A549 (cell line): ENCODE data around the gene FGF14. TPM values are rescaled to one million over a fixed set of nuclear protein-coding genes. Genes with fewer than 3 reads are reported as not detected.

Experiments
- ATAC-seq, 2 experiments: fragments of 200-7000 bp in 1 of 2; fragments of >200 bp in 1 of 2; cut with Nextera tagmentation in 1 of 2; cut with Tn5 transposase in 1 of 2; 3 replicates each; pipeline versions ENCODE4 v1.8.0 to v1.9.1; 2018 to 2020; ENCODE audit warnings: mild to moderate bottlenecking in 1 of 2, moderate library complexity in 1 of 2
- CTCF ChIA-PET: fragments of 300-600 bp; sonication (Branson Sonifier 250); formaldehyde crosslinking; extraction: SDS; loops from one replicate; lab custom pipeline; 2021; ENCODE audit warnings: antibody characterized with exemption, inconsistent platforms; lab: Yijun Ruan, JAX
- POLR2A ChIA-PET: fragments of 350-600 bp; formaldehyde crosslinking; extraction: SDS; loops from one replicate; lab custom pipeline; 2021; ENCODE audit warnings: antibody characterized with exemption, inconsistent platforms; lab: Yijun Ruan, JAX
- DNase-seq, 2 experiments: peaks; one replicate each; pipeline versions ENCODE4 v3.0.0 to v3.0.0-alpha.2; 2011 to 2016; ENCODE audit warnings: low read depth in 1 of 2, low spot score in 1 of 2
- FAIRE-seq: peaks from 2 replicates; lab custom pipeline; 2011; peaks lifted over from hg19 to GRCh38; lab: Jason Lieb, UNC
- H3K27ac ChIP-seq, 2 experiments: fragments of >200 bp; sonication (Bioruptor Twin); formaldehyde crosslinking; 3 replicates each; pipeline ENCODE4 v1.5.1; 2016 to 2017
- H3K4me1 ChIP-seq: fragments of >200 bp; sonication (Bioruptor Twin); formaldehyde crosslinking; 3 replicates; pipeline ENCODE4 v1.6.1; 2016
- H3K4me2 ChIP-seq: fragments of >200 bp; sonication (Bioruptor Twin); formaldehyde crosslinking; 3 replicates; pipeline ENCODE4 v1.6.1; 2016
- H3K4me3 ChIP-seq: fragments of >200 bp; sonication (Bioruptor Twin); formaldehyde crosslinking; 3 replicates; pipeline ENCODE4 v1.5.1; 2016
- H3K9me3 ChIP-seq: fragments of >200 bp; sonication (Bioruptor Twin); formaldehyde crosslinking; 3 replicates; pipeline ENCODE4 v1.6.1; 2016
- ATOH8 ChIP-seq: fragments of 250-450 bp; sonication (Bioruptor Pico); IDR thresholded peaks from 2 replicates; pipeline ENCODE4 v1.5.0; 2020; ENCODE audit warnings: low read depth, mild to moderate bottlenecking, moderate library complexity
- EHF ChIP-seq: fragments of 250-450 bp; sonication (Bioruptor Pico); IDR thresholded peaks from 2 replicates; pipeline ENCODE4 v1.5.0; 2020; ENCODE audit warnings: mild to moderate bottlenecking
- EHMT2 ChIP-seq: fragments of 200-600 bp; sonication (generic); IDR thresholded peaks from 2 replicates; pipeline ENCODE4 v1.6.1; 2016; ENCODE audit warnings: antibody characterized with exemption, low read depth, mild to moderate bottlenecking, moderate library complexity
- FOXS1 ChIP-seq: fragments of 250-450 bp; sonication (Bioruptor Pico); IDR thresholded peaks from 2 replicates; pipeline ENCODE4 v1.5.0; 2020; ENCODE audit warnings: mild to moderate bottlenecking, moderate library complexity
- HDAC2 ChIP-seq: fragments of 200-600 bp; sonication (generic); IDR thresholded peaks from 2 replicates; pipeline ENCODE4 v1.6.1; 2016
- HOXA7 ChIP-seq: fragments of 250-450 bp; sonication (Bioruptor Pico); IDR thresholded peaks from 2 replicates; pipeline ENCODE4 v1.5.0; 2020; ENCODE audit warnings: mild to moderate bottlenecking, moderate library complexity
- HOXB13 ChIP-seq: fragments of 250-450 bp; sonication (Bioruptor Pico); IDR thresholded peaks from 2 replicates; pipeline ENCODE4 v1.5.0; 2020; ENCODE audit warnings: low read depth, mild to moderate bottlenecking, moderate library complexity
- HOXB5 ChIP-seq: fragments of 250-450 bp; sonication (Bioruptor Pico); IDR thresholded peaks from 2 replicates; pipeline ENCODE4 v1.5.0; 2020; ENCODE audit warnings: mild to moderate bottlenecking, moderate library complexity
- JUNB ChIP-seq: fragments of >200 bp; sonication (Bioruptor Twin); formaldehyde crosslinking; IDR thresholded peaks from 2 replicates; pipeline ENCODE4 v1.6.1; 2016
- MAFK ChIP-seq: fragments of 450-650 bp; IDR thresholded peaks from 2 replicates; pipeline ENCODE4 v1.6.1; 2014; ENCODE audit not compliant: partially characterized antibody
- MYC ChIP-seq: IDR thresholded peaks from 2 replicates; pipeline ENCODE4 v1.6.1; 2012; ENCODE audit warnings: mild to moderate bottlenecking, inconsistent platforms, low read length, improper control_type of control experiment, borderline replicate concordance
- NFE2L2 ChIP-seq: fragments of 150-350 bp; conservative IDR thresholded peaks from 2 replicates; pipeline ENCODE4 v1.6.1; 2014; ENCODE audit warnings: low read length
- PBX3 ChIP-seq: IDR thresholded peaks from 2 replicates; pipeline ENCODE4 v1.6.1; 2012
- PHF8 ChIP-seq: fragments of 200-600 bp; sonication (generic); IDR thresholded peaks from 2 replicates; pipeline ENCODE4 v1.6.1; 2016; ENCODE audit warnings: low read depth, mild to moderate bottlenecking, antibody characterized with exemption, moderate library complexity, borderline replicate concordance
- POLR2AphosphoS2 ChIP-seq: conservative IDR thresholded peaks from 2 replicates; pipeline ENCODE4 v1.6.1; 2012; ENCODE audit warnings: low read length, improper control_type of control experiment, inconsistent platforms
- RCOR1 ChIP-seq: fragments of 150-350 bp; IDR thresholded peaks from 2 replicates; pipeline ENCODE4 v1.6.1; 2014; ENCODE audit warnings: antibody characterized with exemption, low read length, low read depth
- RFX5 ChIP-seq: fragments of 450-650 bp; IDR thresholded peaks from 2 replicates; pipeline ENCODE4 v1.7.1; 2014; ENCODE audit warnings: antibody characterized with exemption, mild to moderate bottlenecking, moderate library complexity
- ZC3H11A ChIP-seq: fragments of 450-650 bp; IDR thresholded peaks from 2 replicates; pipeline ENCODE4 v1.6.1; 2014; ENCODE audit warnings: antibody characterized with exemption, mild to moderate bottlenecking
- ZNF302 ChIP-seq: fragments of 250-450 bp; sonication (Bioruptor Pico); IDR thresholded peaks from 2 replicates; pipeline ENCODE4 v1.9.0; 2021; ENCODE audit warnings: inconsistent platforms, mild to moderate bottlenecking, moderate library complexity
- WGBS: methylation state at CpG from one replicate; pipeline ENCODE4 v1.1.6; 2017; ENCODE audit errors: missing lambda C conversion rate; 5-methylcytosine and 5-hydroxymethylcytosine counted together
- polyA plus RNA-seq, 4 experiments: library from polyadenylated mRNA; depleted of rRNA in 3 of 4; stranded (reverse); fragments of >200 nt; fragmentation: RNase III in 1 of 4; extraction: RNeasy Plus Mini Kit Qiagen cat#74134 plus additional on column Dnase treatment in 1 of 4; gene quantifications; 2 replicates in 3 of 4; 3 replicates in 1 of 4; pipeline ENCODE4 v1.2.3, GENCODE V29; 2011 to 2017
- TF ChIP-seq, protein P1 (sequence below): IDR thresholded peaks from 2 replicates; pipeline ENCODE4 v1.6.1; 2012; ENCODE audit warnings: low read depth, borderline replicate concordance
- TF ChIP-seq, protein P2 (sequence below): fragments of 200-600 bp; sonication (generic); IDR thresholded peaks from 2 replicates; pipeline ENCODE4 v1.6.1; 2016; ENCODE audit warnings: antibody characterized with exemption, mild to moderate bottlenecking, moderate library complexity
- TF ChIP-seq, protein P3 (sequence below): fragments of 250-450 bp; sonication (Bioruptor Pico); IDR thresholded peaks from 2 replicates; pipeline ENCODE4 v1.5.0; 2021; ENCODE audit warnings: mild to moderate bottlenecking, moderate library complexity, borderline replicate concordance

The FGF14 gene
- polyA plus RNA-seq, 2 of the 4 experiments (the other 2 are of a cell fraction) = not detected

GRCh38 chr13:101709952-101710351 lies 691.9 kb downstream of the FGF14 start (continued):
- TF ChIP-seq, protein P1, sequence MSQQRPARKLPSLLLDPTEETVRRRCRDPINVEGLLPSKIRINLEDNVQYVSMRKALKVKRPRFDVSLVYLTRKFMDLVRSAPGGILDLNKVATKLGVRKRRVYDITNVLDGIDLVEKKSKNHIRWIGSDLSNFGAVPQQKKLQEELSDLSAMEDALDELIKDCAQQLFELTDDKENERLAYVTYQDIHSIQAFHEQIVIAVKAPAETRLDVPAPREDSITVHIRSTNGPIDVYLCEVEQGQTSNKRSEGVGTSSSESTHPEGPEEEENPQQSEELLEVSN = no peak
- TF ChIP-seq RCOR1 = no peak
- TF ChIP-seq ATOH8 (CRISPR knock-in tag) = no peak
- no peak for TF ChIP-seq RFX5

- Histone ChIP-seq H3K27ac (no peak overlapping the region), H3K9me3 (no peaks in the 10 kb centered on the region), H3K4me1 (peaks cover 12% of the 10 kb centered on the region), H3K4me3 (no peak overlapping the region), H3K4me2 (no peak overlapping the region)
- DNase-seq = no peak
- POLR2A ChIA-PET = no interaction called here
- ATAC-seq = no peak
- no peak for FAIRE-seq
- TF ChIP-seq, protein P2, sequence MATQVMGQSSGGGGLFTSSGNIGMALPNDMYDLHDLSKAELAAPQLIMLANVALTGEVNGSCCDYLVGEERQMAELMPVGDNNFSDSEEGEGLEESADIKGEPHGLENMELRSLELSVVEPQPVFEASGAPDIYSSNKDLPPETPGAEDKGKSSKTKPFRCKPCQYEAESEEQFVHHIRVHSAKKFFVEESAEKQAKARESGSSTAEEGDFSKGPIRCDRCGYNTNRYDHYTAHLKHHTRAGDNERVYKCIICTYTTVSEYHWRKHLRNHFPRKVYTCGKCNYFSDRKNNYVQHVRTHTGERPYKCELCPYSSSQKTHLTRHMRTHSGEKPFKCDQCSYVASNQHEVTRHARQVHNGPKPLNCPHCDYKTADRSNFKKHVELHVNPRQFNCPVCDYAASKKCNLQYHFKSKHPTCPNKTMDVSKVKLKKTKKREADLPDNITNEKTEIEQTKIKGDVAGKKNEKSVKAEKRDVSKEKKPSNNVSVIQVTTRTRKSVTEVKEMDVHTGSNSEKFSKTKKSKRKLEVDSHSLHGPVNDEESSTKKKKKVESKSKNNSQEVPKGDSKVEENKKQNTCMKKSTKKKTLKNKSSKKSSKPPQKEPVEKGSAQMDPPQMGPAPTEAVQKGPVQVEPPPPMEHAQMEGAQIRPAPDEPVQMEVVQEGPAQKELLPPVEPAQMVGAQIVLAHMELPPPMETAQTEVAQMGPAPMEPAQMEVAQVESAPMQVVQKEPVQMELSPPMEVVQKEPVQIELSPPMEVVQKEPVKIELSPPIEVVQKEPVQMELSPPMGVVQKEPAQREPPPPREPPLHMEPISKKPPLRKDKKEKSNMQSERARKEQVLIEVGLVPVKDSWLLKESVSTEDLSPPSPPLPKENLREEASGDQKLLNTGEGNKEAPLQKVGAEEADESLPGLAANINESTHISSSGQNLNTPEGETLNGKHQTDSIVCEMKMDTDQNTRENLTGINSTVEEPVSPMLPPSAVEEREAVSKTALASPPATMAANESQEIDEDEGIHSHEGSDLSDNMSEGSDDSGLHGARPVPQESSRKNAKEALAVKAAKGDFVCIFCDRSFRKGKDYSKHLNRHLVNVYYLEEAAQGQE = no peak
- TF ChIP-seq JUNB (no peak), HOXA7 (no peak), EHMT2 (no peak)
- WGBS = 94% methylated on average over 1 of the region's 1 CpG
- CTCF ChIA-PET = interaction anchor here (1.2 kb wide), 1 partner anchor 848 kb away, joined by 4 read pairs; no protein-coding TSS in a partner anchor
Measured at GRCh38 chr13:101708115-101708514, 693.7 kb downstream of the FGF14 start.

- TF ChIP-seq, protein P3, sequence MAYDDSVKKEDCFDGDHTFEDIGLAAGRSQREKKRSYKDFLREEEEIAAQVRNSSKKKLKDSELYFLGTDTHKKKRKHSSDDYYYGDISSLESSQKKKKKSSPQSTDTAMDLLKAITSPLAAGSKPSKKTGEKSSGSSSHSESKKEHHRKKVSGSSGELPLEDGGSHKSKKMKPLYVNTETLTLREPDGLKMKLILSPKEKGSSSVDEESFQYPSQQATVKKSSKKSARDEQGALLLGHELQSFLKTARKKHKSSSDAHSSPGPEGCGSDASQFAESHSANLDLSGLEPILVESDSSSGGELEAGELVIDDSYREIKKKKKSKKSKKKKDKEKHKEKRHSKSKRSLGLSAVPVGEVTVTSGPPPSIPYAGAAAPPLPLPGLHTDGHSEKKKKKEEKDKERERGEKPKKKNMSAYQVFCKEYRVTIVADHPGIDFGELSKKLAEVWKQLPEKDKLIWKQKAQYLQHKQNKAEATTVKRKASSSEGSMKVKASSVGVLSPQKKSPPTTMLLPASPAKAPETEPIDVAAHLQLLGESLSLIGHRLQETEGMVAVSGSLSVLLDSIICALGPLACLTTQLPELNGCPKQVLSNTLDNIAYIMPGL (CRISPR knock-in tag) = no peak
- TF ChIP-seq MAFK (no peak), POLR2AphosphoS2 (no peak), ZC3H11A (no peak), FOXS1 (CRISPR knock-in tag) (no peak), HDAC2 (no peak), ATOH8 (CRISPR knock-in tag) (no peak), NFE2L2 (no peak), EHMT2 (no peak), PBX3 (no peak), EHF (CRISPR knock-in tag) (no peak), ZNF302 (CRISPR knock-in tag) (no peak), HOXB13 (CRISPR knock-in tag) (no peak), MYC (no peak), PHF8 (no peak), HOXB5 (CRISPR knock-in tag) (no peak)
- FAIRE-seq (no peak), DNase-seq (no peak), ATAC-seq (no peak)
- WGBS = 71% methylated on average over 2 of the region's 2 CpGs
- Histone ChIP-seq H3K27ac (no peak overlapping the region), H3K4me3 (no peak overlapping the region), H3K4me1 (peaks cover 12% of the 10 kb centered on the region), H3K9me3 (no peaks in the 10 kb centered on the region), H3K4me2 (no peak overlapping the region)
- ChIA-PET POLR2A (no interaction called here), CTCF (interaction anchor here (1.2 kb wide), 1 partner anchor 848 kb away, joined by 4 read pairs; no protein-coding TSS in a partner anchor)
Measured at GRCh38 chr13:101707659-101708058, 694.2 kb downstream of the FGF14 start.
